DOHH2 (cell line): Measurements from ENCODE around the gene FFAR4.

Source experiments
- H3F3A ChIP-seq: fragments of 200-600 bp; sonication (generic), shearing (Covaris generic); 2 replicates; pipeline ENCODE4 v1.6.0; 2016; ENCODE audit warnings: antibody characterized with exemption, mild to moderate bottlenecking; ENCODE audit not compliant: control insufficient read depth, insufficient read depth
- H3K27ac ChIP-seq: fragments of 200-600 bp; sonication (generic); 2 replicates; pipeline ENCODE4 v1.5.1; 2014; ENCODE audit warnings: low read depth, mild to moderate bottlenecking, low read length, moderate library complexity
- H3K27me3 ChIP-seq: fragments of 200-600 bp; sonication (generic); 2 replicates; pipeline ENCODE4 v1.6.1; 2014; ENCODE audit warnings: mild to moderate bottlenecking, low read length, mixed read lengths; ENCODE audit not compliant: control insufficient read depth
- H3K36me3 ChIP-seq: fragments of 200-600 bp; sonication (generic); 2 replicates; pipeline ENCODE4 v1.6.1; 2014; ENCODE audit warnings: mild to moderate bottlenecking, low read length, moderate library complexity, mixed read lengths; ENCODE audit not compliant: control insufficient read depth
- H3K4me1 ChIP-seq: fragments of 200-600 bp; sonication (generic); 2 replicates; pipeline ENCODE4 v1.6.1; 2014; ENCODE audit warnings: mild to moderate bottlenecking, low read length, mixed read lengths; ENCODE audit not compliant: control insufficient read depth
- H3K4me2 ChIP-seq: fragments of 200-600 bp; sonication (generic); 2 replicates; pipeline ENCODE4 v1.6.0; 2014; ENCODE audit warnings: mild to moderate bottlenecking, low read length, moderate library complexity
- H3K4me3 ChIP-seq: fragments of 200-600 bp; sonication (generic); 2 replicates; pipeline ENCODE4 v1.5.1; 2014; ENCODE audit warnings: mild to moderate bottlenecking, low read length, mixed read lengths
- H3K79me2 ChIP-seq: fragments of 200-600 bp; sonication (generic); 2 replicates; pipeline ENCODE4 v1.6.1; 2014; ENCODE audit warnings: mild to moderate bottlenecking, low read length, mixed read lengths; ENCODE audit not compliant: control insufficient read depth
- H3K9me2 ChIP-seq: fragments of 200-600 bp; sonication (generic); replicated peaks from 2 replicates; pipeline ENCODE4 v1.6.1; 2014; ENCODE audit warnings: mild to moderate bottlenecking, low read length, mixed read lengths; ENCODE audit not compliant: control insufficient read depth
- H3K9me3 ChIP-seq: fragments of 200-600 bp; sonication (generic); 2 replicates; pipeline ENCODE4 v1.6.1; 2014; ENCODE audit warnings: antibody characterized with exemption, low read length, mixed read lengths; ENCODE audit not compliant: control insufficient read depth, insufficient read depth
- H4K20me1 ChIP-seq: fragments of 200-600 bp; sonication (generic); 2 replicates; pipeline ENCODE4 v1.6.0; 2014; ENCODE audit warnings: low read depth, mild to moderate bottlenecking, antibody characterized with exemption, low read length, moderate library complexity; ENCODE audit not compliant: control insufficient read depth, insufficient read depth
- EZH2phosphoT487 ChIP-seq: fragments of 200-600 bp; sonication (generic); IDR thresholded peaks from 2 replicates; pipeline ENCODE4 v1.6.1; 2017; ENCODE audit warnings: borderline replicate concordance, mild to moderate bottlenecking, antibody characterized with exemption, low read length, moderate library complexity, mixed read lengths
- TF ChIP-seq, protein P1 (sequence below): fragments of 200-600 bp; sonication (generic); IDR thresholded peaks from one replicate; pipeline ENCODE4 v1.5.1; 2014; ENCODE audit warnings: antibody characterized with exemption, mild to moderate bottlenecking, low read depth, low read length; ENCODE audit not compliant: poor library complexity, severe bottlenecking

Gene FFAR4

DNA sequence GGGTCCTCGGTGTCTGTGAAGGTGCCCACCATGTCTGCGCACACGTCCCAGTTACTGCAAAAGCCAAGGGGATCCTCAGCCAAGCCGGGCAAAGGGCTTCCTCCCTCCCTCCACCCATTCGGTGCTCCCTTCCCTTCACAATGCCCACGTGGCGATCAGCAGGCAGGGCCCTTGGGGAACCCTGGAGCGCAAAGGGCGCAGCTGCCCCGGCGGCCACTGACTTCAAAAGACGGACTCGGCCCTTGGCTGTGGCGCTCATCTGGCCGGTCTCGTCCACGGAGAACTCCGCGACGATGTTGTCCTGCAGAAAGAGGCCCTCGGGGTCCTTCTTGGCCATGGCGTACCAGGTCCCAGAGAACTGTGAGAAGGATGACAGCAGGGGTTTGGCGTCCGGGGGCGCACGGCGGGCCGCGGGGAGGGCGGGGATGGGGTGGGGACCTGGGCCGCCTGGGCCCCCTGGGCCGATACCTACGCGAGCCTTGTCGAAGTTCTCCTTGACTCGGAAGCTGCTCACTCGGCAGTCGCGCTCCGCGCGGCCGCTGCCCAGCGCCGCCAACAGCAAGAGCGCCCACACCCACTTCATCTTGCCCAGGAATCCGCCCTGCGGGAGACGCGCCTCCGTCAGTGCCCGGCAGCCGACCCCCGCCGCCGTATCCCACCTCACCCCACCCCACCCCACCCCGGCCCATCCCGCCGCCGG lies 34.1 kb downstream of the FFAR4 start:
- Histone ChIP-seq H3F3A (no peaks in the 10 kb centered on the region), H3K4me2 (no peak overlapping the region), H3K4me3 (no peak overlapping the region), H3K9me3 (no peaks in the 10 kb centered on the region), H3K36me3 (no peaks in the 10 kb centered on the region), H3K79me2 (no peaks in the 10 kb centered on the region), H3K27ac (no peak overlapping the region), H3K4me1 (no peaks in the 10 kb centered on the region), H3K9me2 (no peaks in the 10 kb centered on the region), H3K27me3 (no peaks in the 10 kb centered on the region), H4K20me1 (no peaks in the 10 kb centered on the region)
- TF ChIP-seq, protein P1, sequence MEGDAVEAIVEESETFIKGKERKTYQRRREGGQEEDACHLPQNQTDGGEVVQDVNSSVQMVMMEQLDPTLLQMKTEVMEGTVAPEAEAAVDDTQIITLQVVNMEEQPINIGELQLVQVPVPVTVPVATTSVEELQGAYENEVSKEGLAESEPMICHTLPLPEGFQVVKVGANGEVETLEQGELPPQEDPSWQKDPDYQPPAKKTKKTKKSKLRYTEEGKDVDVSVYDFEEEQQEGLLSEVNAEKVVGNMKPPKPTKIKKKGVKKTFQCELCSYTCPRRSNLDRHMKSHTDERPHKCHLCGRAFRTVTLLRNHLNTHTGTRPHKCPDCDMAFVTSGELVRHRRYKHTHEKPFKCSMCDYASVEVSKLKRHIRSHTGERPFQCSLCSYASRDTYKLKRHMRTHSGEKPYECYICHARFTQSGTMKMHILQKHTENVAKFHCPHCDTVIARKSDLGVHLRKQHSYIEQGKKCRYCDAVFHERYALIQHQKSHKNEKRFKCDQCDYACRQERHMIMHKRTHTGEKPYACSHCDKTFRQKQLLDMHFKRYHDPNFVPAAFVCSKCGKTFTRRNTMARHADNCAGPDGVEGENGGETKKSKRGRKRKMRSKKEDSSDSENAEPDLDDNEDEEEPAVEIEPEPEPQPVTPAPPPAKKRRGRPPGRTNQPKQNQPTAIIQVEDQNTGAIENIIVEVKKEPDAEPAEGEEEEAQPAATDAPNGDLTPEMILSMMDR, result no peak

DNA sequence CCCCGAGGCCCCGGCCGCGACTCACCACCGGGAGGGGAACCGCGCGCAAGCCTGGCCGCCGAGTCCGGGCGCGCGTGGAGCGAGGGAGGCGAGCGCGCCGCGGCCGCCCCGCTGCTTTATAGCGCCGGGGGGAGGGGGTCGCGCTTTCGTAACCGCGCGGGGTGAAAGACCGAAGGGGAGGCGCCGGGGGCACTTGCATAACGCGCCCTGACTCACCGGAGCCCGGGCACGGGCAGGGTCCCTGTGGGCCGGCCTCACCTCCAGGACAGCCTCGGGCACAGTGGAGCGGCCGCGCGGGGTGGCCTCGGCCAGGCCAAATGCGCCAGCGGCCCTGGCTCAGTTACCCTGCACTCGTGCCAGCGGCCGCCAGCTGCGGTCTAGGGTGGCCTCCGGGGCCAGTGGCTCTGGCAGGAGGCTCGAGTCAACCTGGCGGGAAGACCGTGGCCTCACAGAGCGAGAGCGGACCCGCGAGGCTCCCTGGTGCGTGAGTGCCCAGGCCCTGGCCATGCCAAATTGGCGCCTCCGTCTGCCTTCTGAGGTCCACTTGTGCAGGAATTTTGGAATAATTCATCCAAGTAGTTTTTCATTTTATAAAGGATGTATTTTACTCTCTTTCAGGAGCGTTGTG lies 34.8 kb downstream of the FFAR4 start, which contains the start of gene RBP4:
Gene RBP4, minus strand, starts transcription at position 90 of the 628 bp plus-strand sequence. CDS start 207 bp downstream, outside the sequence.
- Histone ChIP-seq H3K27me3 (no peaks in the 10 kb centered on the region), H3K4me3 (no peak within 1 kb of the TSS), H3K9me3 (no peaks in the 10 kb centered on the region), H3K79me2 (no peaks in the 10 kb centered on the region), H4K20me1 (no peaks in the 10 kb centered on the region), H3K4me2 (no peak within 1 kb of the TSS), H3F3A (no peaks in the 10 kb centered on the region), H3K9me2 (no peaks in the 10 kb centered on the region), H3K36me3 (no peaks in the 10 kb centered on the region), H3K4me1 (no peaks in the 10 kb centered on the region), H3K27ac (no peak within 1 kb of the TSS)
- TF ChIP-seq EZH2phosphoT487, result no peak
- TF ChIP-seq, protein P1, result no peak

DNA sequence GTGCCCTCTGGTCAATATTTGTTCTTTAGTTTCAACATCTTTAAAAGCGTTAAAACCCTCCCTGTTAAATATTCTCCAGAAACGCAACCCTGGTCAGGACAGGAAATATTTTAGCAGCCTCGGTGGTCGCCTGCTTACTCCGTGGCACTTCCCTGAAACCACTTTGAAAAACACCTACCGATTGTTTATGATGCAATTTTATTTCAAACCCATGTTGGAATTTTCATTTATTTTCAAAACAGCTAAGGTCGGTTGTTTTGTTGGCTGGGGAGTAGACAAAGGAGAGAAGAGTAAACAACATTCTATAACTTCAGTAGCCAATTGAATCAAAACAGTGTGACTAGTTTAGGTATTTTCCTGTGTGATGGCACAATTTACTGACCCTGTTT lies 35.3 kb downstream of the FFAR4 start:
- no peaks in the 10 kb centered on the region for H3K9me3 ChIP-seq
- H3K4me1 ChIP-seq, result no peaks in the 10 kb centered on the region
- H3K4me2 ChIP-seq, result no peak overlapping the region
- H3K4me3 ChIP-seq, result no peak overlapping the region
- H3F3A ChIP-seq, result no peaks in the 10 kb centered on the region
- H4K20me1 ChIP-seq, result no peaks in the 10 kb centered on the region
- H3K9me2 ChIP-seq, result no peaks in the 10 kb centered on the region
- TF ChIP-seq, protein P1, result no peak
- no peak for TF ChIP-seq EZH2phosphoT487
- H3K79me2 ChIP-seq, result no peaks in the 10 kb centered on the region
- no peak overlapping the region for H3K27ac ChIP-seq
- no peaks in the 10 kb centered on the region for H3K36me3 ChIP-seq
- no peaks in the 10 kb centered on the region for H3K27me3 ChIP-seq
